ENCODE measurements around the gene GRIN1.

GRCh38 chr9:137186385-137186784 is 47.4 kb downstream of the GRIN1 start:
- no peak for TF ChIP-seq POLR2AphosphoS5 (IDR thresholded peaks at IDR 0.05)
- no peak for TF ChIP-seq CTCF (IDR thresholded peaks at IDR 0.05)
- no peak for TF ChIP-seq EP300 (IDR thresholded peaks at IDR 0.05)
- TF ChIP-seq POLR2A (IDR thresholded peaks at IDR 0.05): no peak
